GM12873 (cell line): ENCODE measurements around the gene TUBGCP6.
A peak's percentile ranks its signal among the peaks of the same experiment; 100 is the strongest.

ENCODE experiments used
- CTCF ChIP-seq: IDR thresholded peaks from 2 replicates; pipeline ENCODE4 v1.5.1; 2012; ENCODE audit warnings: low read depth, mild to moderate bottlenecking, moderate library complexity, low read length, control low read depth; ENCODE audit not compliant: insufficient read depth; ENCODE audit errors: missing control alignments

TUBGCP6 gene

GRCh38 chr22:50277761-50278160 is 32.9 kb upstream of the TUBGCP6 start:
- no peak for TF ChIP-seq CTCF

- TF ChIP-seq CTCF: peak; percentile 72
Measured at GRCh38 chr22:50276143-50276542, 31.3 kb upstream of the TUBGCP6 start.

- TF ChIP-seq CTCF: no peak
Measured at GRCh38 chr22:50275181-50276055, 30.6 kb upstream of the TUBGCP6 start.

- no peak for TF ChIP-seq CTCF
Measured at GRCh38 chr22:50274771-50275170, 29.9 kb upstream of the TUBGCP6 start.

GRCh38 chr22:50274311-50274710 is 29.5 kb upstream of the TUBGCP6 start:
- TF ChIP-seq CTCF: peak; percentile 47

- TF ChIP-seq CTCF: no peak
Measured at GRCh38 chr22:50272044-50272802, 27.4 kb upstream of the TUBGCP6 start.

- peak; percentile 14 for TF ChIP-seq CTCF
Measured at GRCh38 chr22:50271519-50271970, 26.7 kb upstream of the TUBGCP6 start.
